H1 (cell line): ENCODE measurements around the gene LRBA. TPM values are rescaled to one million over a fixed set of nuclear protein-coding genes. Genes with fewer than 3 reads are reported as not detected.

Experiments used
- CTCF ChIA-PET: fragments of 300-600 bp; sonication (Branson Sonifier 250); formaldehyde crosslinking; loops from one replicate; lab custom pipeline; 2021; ENCODE audit not compliant: partially characterized antibody; lab: Charles Lee
- POLR2A ChIA-PET: fragments of 300-600 bp; sonication (Branson Sonifier 250); formaldehyde crosslinking; loops from one replicate; lab custom pipeline; 2021; ENCODE audit warnings: inconsistent platforms; ENCODE audit not compliant: partially characterized antibody; lab: Charles Lee
- DNase-seq, 2 experiments: peaks; one replicate each; pipeline versions ENCODE4 v3.0.0 to v3.0.0-alpha.2; 2010 to 2022; ENCODE audit warnings: low spot score in 2 of 2, low read depth in 1 of 2, mixed read lengths in 1 of 2
- FAIRE-seq: peaks from 2 replicates; lab custom pipeline; 2011; peaks lifted over from hg19 to GRCh38; lab: Jason Lieb, UNC
- H2AFZ ChIP-seq: 2 replicates; pipeline ENCODE4 v1.8.1; 2012; ENCODE audit warnings: low read length, inconsistent platforms
- H2AK5ac ChIP-seq: 2 replicates; pipeline ENCODE4 v1.6.1; 2013; ENCODE audit warnings: low read depth, low read length
- H2BK120ac ChIP-seq: replicated peaks from 2 replicates; pipeline ENCODE3; 2013; ENCODE audit warnings: low read depth, low read length, inconsistent platforms
- H2BK12ac ChIP-seq: 2 replicates; pipeline ENCODE4 v1.6.1; 2013; ENCODE audit warnings: low read depth, low read length
- H2BK15ac ChIP-seq: 2 replicates; pipeline ENCODE4 v1.6.1; 2013; ENCODE audit warnings: low read length
- H2BK20ac ChIP-seq: 2 replicates; pipeline ENCODE4 v1.6.1; 2013; ENCODE audit warnings: low read length
- H2BK5ac ChIP-seq: 2 replicates; pipeline ENCODE4 v1.6.1; 2013; ENCODE audit warnings: low read depth, low read length
- H3K14ac ChIP-seq: 2 replicates; pipeline ENCODE4 v1.6.1; 2013; ENCODE audit warnings: inconsistent platforms; ENCODE audit not compliant: insufficient read length
- H3K18ac ChIP-seq: 2 replicates; pipeline ENCODE4 v1.6.1; 2013; ENCODE audit warnings: low read length; ENCODE audit errors: extremely low read depth
- H3K23ac ChIP-seq: 2 replicates; pipeline ENCODE4 v1.6.1; 2013; ENCODE audit warnings: inconsistent platforms; ENCODE audit not compliant: insufficient read length
- H3K23me2 ChIP-seq: 2 replicates; pipeline ENCODE4 v1.6.1; 2013; ENCODE audit warnings: low read depth, low read length
- H3K27ac ChIP-seq: 2 replicates; pipeline ENCODE4 v1.6.1; 2011; ENCODE audit warnings: low read depth, low read length, inconsistent platforms
- H3K27me3 ChIP-seq, 4 experiments: replicated peaks in 1 of 4; 1 replicate in 1 of 4; 2 replicates in 3 of 4; pipeline versions ENCODE4 v1.6.1 to v1.8.1; 2011 to 2013; ENCODE audit warnings: low read length in 3 of 4, mild to moderate bottlenecking in 3 of 4, inconsistent platforms in 2 of 4, mixed read lengths in 2 of 4, moderate library complexity in 1 of 4; ENCODE audit not compliant: control insufficient read depth in 3 of 4, insufficient read depth in 3 of 4; ENCODE audit errors: extremely low read depth in 1 of 4
- H3K36me3 ChIP-seq, 4 experiments: 2 replicates each; pipeline versions ENCODE4 v1.6.1 to v1.8.1; 2011 to 2013; ENCODE audit warnings: mild to moderate bottlenecking in 4 of 4, low read length in 3 of 4, moderate library complexity in 2 of 4, control low read depth in 1 of 4, inconsistent platforms in 1 of 4; ENCODE audit not compliant: insufficient read depth in 4 of 4, control insufficient read depth in 2 of 4
- H3K4ac ChIP-seq: replicated peaks from 2 replicates; pipeline ENCODE3; 2013; ENCODE audit warnings: low read length, low read depth, mixed read lengths, inconsistent platforms; ENCODE audit not compliant: insufficient read length
- H3K4me1 ChIP-seq, 4 experiments: replicated peaks in 1 of 4; 1 replicate in 1 of 4; 2 replicates in 3 of 4; pipeline versions ENCODE4 v1.6.1 to v1.8.1; 2011 to 2013; ENCODE audit warnings: low read length in 3 of 4, inconsistent platforms in 2 of 4, mixed read lengths in 1 of 4; ENCODE audit not compliant: insufficient read depth in 4 of 4, control insufficient read depth in 3 of 4
- H3K4me2 ChIP-seq, 2 experiments: 2 replicates each; pipeline versions ENCODE4 v1.6.1 to v1.8.1; 2011 to 2013; ENCODE audit warnings: low read depth in 2 of 2, low read length in 2 of 2, control low read depth in 1 of 2, inconsistent platforms in 1 of 2, mild to moderate bottlenecking in 1 of 2; ENCODE audit not compliant: insufficient read depth in 1 of 2
- H3K4me3 ChIP-seq, 4 experiments: fragments of 200-600, 300-600 bp in 1 of 4; sonication (generic), shearing (Covaris generic), sonication (Bioruptor Twin) in 1 of 4; 2 replicates each; pipeline versions ENCODE4 v1.5.1 to v1.8.1; 2011 to 2016; ENCODE audit warnings: low read length in 4 of 4, low read depth in 3 of 4, control low read depth in 2 of 4, inconsistent platforms in 2 of 4, mild to moderate bottlenecking in 2 of 4, mixed read lengths in 1 of 4, moderate library complexity in 1 of 4; ENCODE audit not compliant: insufficient read depth in 2 of 4; ENCODE audit errors: extremely low read depth in 1 of 4
- H3K56ac ChIP-seq: replicated peaks from 2 replicates; pipeline ENCODE3; 2013; ENCODE audit warnings: low read depth, mild to moderate bottlenecking, mixed read lengths, low read length, inconsistent platforms; ENCODE audit not compliant: insufficient read length
- H3K79me1 ChIP-seq: 2 replicates; pipeline ENCODE4 v1.6.1; 2013; ENCODE audit warnings: low read depth, low read length, control low read depth
- H3K79me2 ChIP-seq, 2 experiments: 2 replicates each; pipeline versions ENCODE4 v1.6.1 to v1.8.1; 2012 to 2013; ENCODE audit warnings: low read length in 2 of 2, mild to moderate bottlenecking in 2 of 2, inconsistent platforms in 1 of 2; ENCODE audit not compliant: insufficient read depth in 2 of 2, control insufficient read depth in 1 of 2
- H3K9ac ChIP-seq, 4 experiments: replicated peaks in 1 of 4; 1 replicate in 1 of 4; 2 replicates in 3 of 4; pipeline versions ENCODE4 v1.6.1 to v1.8.1; 2011 to 2013; ENCODE audit warnings: low read depth in 3 of 4, low read length in 3 of 4, control low read depth in 2 of 4, mild to moderate bottlenecking in 2 of 4, moderate library complexity in 2 of 4, inconsistent platforms in 1 of 4; ENCODE audit errors: extremely low read depth in 1 of 4
- H3K9me3 ChIP-seq, 2 experiments: 2 replicates each; pipeline versions ENCODE4 v1.6.1 to v1.8.1; 2012 to 2013; ENCODE audit warnings: mild to moderate bottlenecking in 2 of 2, moderate library complexity in 2 of 2, control low read depth in 1 of 2, inconsistent platforms in 1 of 2, low read depth in 1 of 2, low read length in 1 of 2, mixed read lengths in 1 of 2; ENCODE audit not compliant: insufficient read depth in 2 of 2
- H4K20me1 ChIP-seq, 2 experiments: replicated peaks in 1 of 2; 2 replicates each; pipeline versions ENCODE3 to v1.8.1; 2011 to 2013; ENCODE audit warnings: inconsistent platforms in 2 of 2, low read length in 2 of 2, mild to moderate bottlenecking in 1 of 2; ENCODE audit not compliant: insufficient read depth in 2 of 2, control insufficient read depth in 1 of 2
- H4K5ac ChIP-seq: 2 replicates; pipeline ENCODE4 v1.6.1; 2013; ENCODE audit warnings: low read length, low read depth, mixed read lengths, inconsistent platforms; ENCODE audit not compliant: insufficient read length
- H4K8ac ChIP-seq: 2 replicates; pipeline ENCODE4 v1.8.0; 2013; ENCODE audit warnings: mild to moderate bottlenecking, moderate library complexity, low read length, inconsistent platforms; ENCODE audit not compliant: insufficient read depth; ENCODE audit errors: extremely low read depth
- H4K91ac ChIP-seq: replicated peaks from 2 replicates; pipeline ENCODE3; 2013; ENCODE audit warnings: low read length, mixed read lengths, inconsistent platforms; ENCODE audit not compliant: insufficient read length
- CHD2 ChIP-seq: IDR thresholded peaks from 2 replicates; pipeline ENCODE4 v1.6.1; 2012; ENCODE audit warnings: low read length, improper control_type of control experiment
- CREB1 ChIP-seq: IDR thresholded peaks from 2 replicates; pipeline ENCODE4 v1.6.1; 2012; ENCODE audit warnings: inconsistent platforms
- CTCF ChIP-seq, 3 experiments: IDR thresholded peaks; 1 replicate in 2 of 3; 2 replicates in 1 of 3; pipeline versions ENCODE4 v1.5.1 to v1.6.1; 2011; ENCODE audit warnings: low read length in 3 of 3, mild to moderate bottlenecking in 3 of 3, inconsistent platforms in 2 of 3, low read depth in 1 of 3, moderate library complexity in 1 of 3; ENCODE audit not compliant: insufficient read depth in 1 of 3; ENCODE audit errors: control extremely low read depth in 1 of 3
- E2F6 ChIP-seq: IDR thresholded peaks from 2 replicates; pipeline ENCODE4 v1.6.1; 2012; ENCODE audit warnings: inconsistent platforms
- KDM1A ChIP-seq: fragments of 200-600, 300-600 bp; sonication (generic); IDR thresholded peaks from 2 replicates; pipeline ENCODE4 v1.7.1; 2016; ENCODE audit warnings: mild to moderate bottlenecking, low read length, borderline replicate concordance
- MAX ChIP-seq: IDR thresholded peaks from 2 replicates; pipeline ENCODE4 v1.6.1; 2012; ENCODE audit warnings: inconsistent platforms
- POLR2A ChIP-seq, 2 experiments: IDR thresholded peaks; 1 replicate in 1 of 2; 2 replicates in 1 of 2; pipeline ENCODE4 v1.6.1; 2011; ENCODE audit warnings: low read depth in 2 of 2, low read length in 2 of 2, mild to moderate bottlenecking in 2 of 2; ENCODE audit errors: control extremely low read depth in 1 of 2
- SAP30 ChIP-seq: fragments of 300-600 bp; sonication (generic); IDR thresholded peaks from 2 replicates; pipeline ENCODE4 v1.7.1; 2012; ENCODE audit warnings: low read length, moderate library complexity, mild to moderate bottlenecking, inconsistent platforms; ENCODE audit not compliant: insufficient read depth, insufficient replicate concordance
- TAF7 ChIP-seq: optimal IDR thresholded peaks from 2 replicates; pipeline ENCODE3; 2011; ENCODE audit warnings: low read depth, mild to moderate bottlenecking, inconsistent platforms, low read length, moderate library complexity, borderline replicate concordance
- YY1 ChIP-seq: IDR thresholded peaks from 2 replicates; pipeline ENCODE4 v1.6.1; 2011; ENCODE audit warnings: low read depth, mild to moderate bottlenecking, low read length
- WGBS, 2 experiments: shearing (Covaris generic) in 1 of 2; methylation state at CpG; one replicate each; pipeline versions ENCODE4 v1.1.6 to v1.1.7; 2013 to 2015; ENCODE audit warnings: low lambda C conversion rate in 2 of 2, mixed read lengths in 2 of 2, inconsistent platforms in 1 of 2, low coverage in 1 of 2, missing lambda C conversion rate in 1 of 2; ENCODE audit not compliant: insufficient replicate concordance in 2 of 2, insufficient coverage in 1 of 2, insufficient read length in 1 of 2; ENCODE audit errors: extremely low coverage in 1 of 2, missing lambda C conversion rate in 1 of 2; 5-methylcytosine and 5-hydroxymethylcytosine counted together
- polyA plus RNA-seq, 7 experiments: library from polyadenylated mRNA; depleted of rRNA in 3 of 7; stranded (reverse) in 5 of 7; unstranded in 2 of 7; fragments of >200 nt in 5 of 7; fragments of 200-250 nt in 2 of 7; gene quantifications; 1 replicate in 5 of 7; 2 replicates in 1 of 7; 4 replicates in 1 of 7; pipeline versions ENCODE4 v1.2.1 to v1.2.3, GENCODE V29; 2011 to 2013; ENCODE audit warnings: missing spikeins in 2 of 7, mixed read lengths in 2 of 7
- total RNA-seq: library from RNA; stranded (reverse); fragmentation: NEBNext Ultra II Directional; extraction: Animal tissue kit (Norgen Biotek cat#: 25700); gene quantifications from 2 replicates; pipeline ENCODE4 v1.2.1, GENCODE V29; 2021

The LRBA gene
- total and polyA plus RNA-seq, 2 of the 8 experiments (the other 6 are each of a cell fraction or from before 2014, with no cell fraction given), result 54.6 to 83.2 TPM

- Histone ChIP-seq H3K79me1 (no peaks in the 10 kb centered on the region), H3K4ac (no peak overlapping the region), H3K36me3 (peaks cover 0 to 2% (median 0%) of the 10 kb centered on the region in 4 experiments; a peak in 1 of 8 replicates), H3K27ac (no peak overlapping the region), H3K4me1 (peaks cover 0 to 4% (median 0%) of the 10 kb centered on the region in 4 experiments; a peak in 2 of 7 replicates), H2AFZ (no peak overlapping the region), H2BK5ac (no peak overlapping the region), H3K4me2 (no peak overlapping the region), H3K23me2 (no peaks in the 10 kb centered on the region; the same call in 1 of the 2 replicates), H2BK12ac (no peak overlapping the region), H2BK120ac (no peak overlapping the region), H3K23ac (no peak overlapping the region), H3K27me3 (peaks cover 3 to 19% (median 11%) of the 10 kb centered on the region in 4 experiments), H4K5ac (no peak overlapping the region), H3K9ac (no peak overlapping the region), H3K4me3 (no peak overlapping the region), H4K8ac (no peak overlapping the region), H3K79me2 (no peaks in the 10 kb centered on the region), H4K91ac (no peak overlapping the region), H3K14ac (no peak overlapping the region)
- FAIRE-seq (no peak), DNase-seq (no peak)
- CTCF ChIA-PET, result interaction anchor here (1.4 kb wide), 1 partner anchor 129 kb away, joined by 3 read pairs; no protein-coding TSS in a partner anchor
- WGBS, 2 experiments, result 87% methylated on average over 1 of the region's 1 CpG; no CpG with 5 or more reads in 1 of the 2 experiments
- POLR2A ChIA-PET, result no interaction called here
- TF ChIP-seq TAF7 (no peak), KDM1A (no peak), SAP30 (no peak), E2F6 (no peak), CTCF (IDR thresholded peaks at IDR 0.05; ENCODE audit: control extremely low read depth in 1 of 3, insufficient read depth in 1 of 3, low read depth in 1 of 3, low read length in 3 of 3) (no peak), MAX (no peak), YY1 (no peak), CHD2 (no peak), POLR2A (IDR thresholded peaks at IDR 0.05; ENCODE audit: control extremely low read depth in 1 of 2, low read depth in 2 of 2, low read length in 2 of 2) (no peak), CREB1 (no peak)
- TF ChIP-seq, all 59 proteins: peak for 0
- Histone ChIP-seq H2AK5ac (no peak overlapping the region), H2BK15ac (no peak overlapping the region), H3K56ac (no peak overlapping the region), H3K9me3 (no peaks in the 10 kb centered on the region), H2BK20ac (no peak overlapping the region), H3K18ac (no peak overlapping the region), H4K20me1 (no peaks in the 10 kb centered on the region)
Observed at GRCh38 chr4:150371869-150372268, 643.2 kb downstream of the LRBA start.
